Keratinocyte (primary cell): ENCODE data around the gene PTPRN2. TPM values are rescaled to one million over a fixed set of nuclear protein-coding genes. Genes with fewer than 3 reads are reported as not detected.
"Not testable (repeated sequence)": the region's sequence is repeated elsewhere in the genome, so short reads cannot be mapped to it uniquely, and the experiment has no call there.

ENCODE experiments used
- DNase-seq: peaks from one replicate; pipeline ENCODE4 v3.0.0-alpha.2; 2011; ENCODE audit warnings: low read depth, missing footprints, low spot score
- FAIRE-seq: peaks from 2 replicates; lab custom pipeline; 2011; peaks lifted over from hg19 to GRCh38; lab: Jason Lieb, UNC
- H2AFZ ChIP-seq: 2 replicates; pipeline ENCODE4 v1.6.0; 2012; ENCODE audit warnings: low read length, control low read depth, inconsistent platforms; ENCODE audit not compliant: control insufficient read depth
- H3K27ac ChIP-seq: 2 replicates; pipeline ENCODE4 v1.5.1; 2011; ENCODE audit warnings: low read length; ENCODE audit not compliant: control insufficient read depth, insufficient read depth
- H3K27me3 ChIP-seq: 3 replicates; pipeline ENCODE4 v1.6.0; 2011; ENCODE audit warnings: low read length; ENCODE audit not compliant: control insufficient read depth, insufficient read depth; ENCODE audit errors: extremely low read depth
- H3K36me3 ChIP-seq, 2 experiments: 2 replicates in 1 of 2; 3 replicates in 1 of 2; pipeline ENCODE4 v1.5.1; 2011; ENCODE audit warnings: low read length in 2 of 2, mild to moderate bottlenecking in 1 of 2; ENCODE audit not compliant: control insufficient read depth in 2 of 2, insufficient read depth in 2 of 2; ENCODE audit errors: extremely low read depth in 1 of 2
- H3K4me1 ChIP-seq: 3 replicates; pipeline ENCODE4 v1.5.1; 2011; ENCODE audit warnings: low read length; ENCODE audit not compliant: control insufficient read depth, insufficient read depth; ENCODE audit errors: extremely low read depth
- H3K4me2 ChIP-seq: 3 replicates; pipeline ENCODE4 v1.6.0; 2011; ENCODE audit warnings: low read depth, low read length; ENCODE audit not compliant: control insufficient read depth, insufficient read depth; ENCODE audit errors: extremely low read depth
- H3K4me3 ChIP-seq, 3 experiments: fragments of 200-600 bp in 1 of 3; sonication (generic) in 1 of 3; 2 replicates in 2 of 3; 3 replicates in 1 of 3; pipeline ENCODE4 v1.5.1; 2011 to 2016; ENCODE audit warnings: low read length in 3 of 3, mild to moderate bottlenecking in 3 of 3, control low read depth in 2 of 3, inconsistent platforms in 1 of 3, low read depth in 1 of 3, mixed read lengths in 1 of 3, mixed run types in 1 of 3, moderate library complexity in 1 of 3; ENCODE audit not compliant: control insufficient read depth in 2 of 3, insufficient read depth in 2 of 3; ENCODE audit errors: extremely low read depth in 1 of 3
- H3K79me2 ChIP-seq: 2 replicates; pipeline ENCODE4 v1.6.0; 2012; ENCODE audit warnings: low read length; ENCODE audit not compliant: control insufficient read depth, insufficient read depth
- H3K9ac ChIP-seq: 3 replicates; pipeline ENCODE4 v1.6.0; 2011; ENCODE audit warnings: low read length; ENCODE audit not compliant: control insufficient read depth, insufficient read depth; ENCODE audit errors: extremely low read depth
- H3K9me1 ChIP-seq: 3 replicates; pipeline ENCODE4 v1.6.0; 2011; ENCODE audit warnings: low read length; ENCODE audit not compliant: control insufficient read depth, insufficient read depth; ENCODE audit errors: extremely low read depth
- H3K9me3 ChIP-seq: 2 replicates; pipeline ENCODE4 v1.5.1; 2012; ENCODE audit warnings: low read depth, low read length; ENCODE audit not compliant: control insufficient read depth
- H4K20me1 ChIP-seq: 3 replicates; pipeline ENCODE4 v1.6.0; 2011; ENCODE audit warnings: low read length; ENCODE audit not compliant: control insufficient read depth, insufficient read depth; ENCODE audit errors: extremely low read depth
- CTCF ChIP-seq, 3 experiments: IDR thresholded peaks in 1 of 3; conservative IDR thresholded peaks in 1 of 3; optimal IDR thresholded peaks in 1 of 3; 2 replicates in 2 of 3; 3 replicates in 1 of 3; pipeline versions ENCODE3 to v1.5.1; 2011; ENCODE audit warnings: low read length in 3 of 3, mild to moderate bottlenecking in 3 of 3, moderate library complexity in 2 of 3, control low read depth in 1 of 3, inconsistent platforms in 1 of 3; ENCODE audit not compliant: insufficient read depth in 2 of 3; ENCODE audit errors: extremely low read depth in 1 of 3
- EZH2 ChIP-seq: IDR thresholded peaks from one replicate; pipeline ENCODE4 v1.6.1; 2012; ENCODE audit warnings: inconsistent platforms, mild to moderate bottlenecking, low read length, moderate library complexity
- dilution Hi-C: fragments of 300-500 bp; cut with MboI; formaldehyde crosslinking; loops from one replicate; pipeline ENCODE4 v1.7.0; 2020; ENCODE audit warnings: low sequenced_read_pairs; ENCODE audit not compliant: extremely low pct_ligation_motif_present
- polyA plus RNA-seq, 5 experiments: library from polyadenylated mRNA; depleted of rRNA in 3 of 5; stranded (reverse) in 3 of 5; stranded (forward) in 1 of 5; unstranded in 1 of 5; fragments of >200 nt; gene quantifications; 1 replicate in 1 of 5; 2 replicates in 3 of 5; 3 replicates in 1 of 5; pipeline versions ENCODE4 v1.2.1 to v1.2.3, GENCODE V29; 2011 to 2012; ENCODE audit warnings: missing spikeins in 2 of 5, low read depth in 1 of 5, low replicate concordance in 1 of 5

Gene PTPRN2
- polyA plus RNA-seq, 1 donor (not counting 4 experiments of a cell fraction or from before 2014, with no cell fraction given), result not detected

- no peaks in the 10 kb centered on the region for H3K4me1 ChIP-seq
- H3K27ac ChIP-seq, result no peak overlapping the region
- no peaks in the 10 kb centered on the region for H3K9me1 ChIP-seq
- DNase-seq (no peak), FAIRE-seq (no peak)
- H2AFZ ChIP-seq, result no peak overlapping the region
- H3K9ac ChIP-seq, result no peak overlapping the region
- TF ChIP-seq EZH2 (no peak), CTCF (optimal IDR thresholded peaks at IDR 0.05 in 1 of 3, IDR thresholded peaks at IDR 0.05 in 1 of 3, conservative IDR thresholded peaks at IDR 0.05 in 1 of 3; ENCODE audit: extremely low read depth in 1 of 3, insufficient read depth in 2 of 3, low read length in 3 of 3) (no peak)
- H3K36me3 ChIP-seq, result no peaks in the 10 kb centered on the region
- peaks cover 9% of the 10 kb centered on the region for H3K9me3 ChIP-seq
- H4K20me1 ChIP-seq, result no peaks in the 10 kb centered on the region
- H3K4me3 ChIP-seq, result no peak overlapping the region
- H3K79me2 ChIP-seq, result no peaks in the 10 kb centered on the region
- H3K27me3 ChIP-seq, result no peaks in the 10 kb centered on the region
- dilution Hi-C loops, result no loop called here
- H3K4me2 ChIP-seq, result no peak overlapping the region
Observed at GRCh38 chr7:158536871-158537515, 50.6 kb downstream of the PTPRN2 start.

GRCh38 chr7:158535079-158535478 lies 52.5 kb downstream of the PTPRN2 start:
- H3K4me3 ChIP-seq, result no peak overlapping the region
- peaks cover 7% of the 10 kb centered on the region for H3K9me3 ChIP-seq
- no peak overlapping the region for H3K4me2 ChIP-seq
- no peak overlapping the region for H2AFZ ChIP-seq
- H3K27ac ChIP-seq, result no peak overlapping the region
- H3K27me3 ChIP-seq, result no peaks in the 10 kb centered on the region
- dilution Hi-C loops, result no loop called here
- no peak overlapping the region for H3K9ac ChIP-seq
- H3K4me1 ChIP-seq, result no peaks in the 10 kb centered on the region
- DNase-seq (no peak), FAIRE-seq (no peak)
- H3K9me1 ChIP-seq, result no peaks in the 10 kb centered on the region
- no peaks in the 10 kb centered on the region for H3K79me2 ChIP-seq
- H4K20me1 ChIP-seq, result no peaks in the 10 kb centered on the region
- no peak for TF ChIP-seq EZH2
- H3K36me3 ChIP-seq, result no peaks in the 10 kb centered on the region

GRCh38 chr7:158534598-158534997 lies 53.0 kb downstream of the PTPRN2 start:
- H3K9me3 ChIP-seq, result peaks cover 7% of the 10 kb centered on the region
- no peak overlapping the region for H2AFZ ChIP-seq
- no peaks in the 10 kb centered on the region for H3K79me2 ChIP-seq
- FAIRE-seq, result no peak
- dilution Hi-C loops, result no loop called here
- no peaks in the 10 kb centered on the region for H3K36me3 ChIP-seq
- H3K9ac ChIP-seq, result no peak overlapping the region
- H3K27ac ChIP-seq, result no peak overlapping the region
- H3K4me1 ChIP-seq, result no peaks in the 10 kb centered on the region
- H3K4me3 ChIP-seq, result no peak overlapping the region
- no peaks in the 10 kb centered on the region for H4K20me1 ChIP-seq
- no peaks in the 10 kb centered on the region for H3K27me3 ChIP-seq
- H3K9me1 ChIP-seq, result no peaks in the 10 kb centered on the region
- no peak overlapping the region for H3K4me2 ChIP-seq
- TF ChIP-seq EZH2, result no peak
- TF ChIP-seq CTCF (optimal IDR thresholded peaks at IDR 0.05 in 1 of 3, IDR thresholded peaks at IDR 0.05 in 1 of 3, conservative IDR thresholded peaks at IDR 0.05 in 1 of 3; ENCODE audit: extremely low read depth in 1 of 3, insufficient read depth in 2 of 3, low read length in 3 of 3), result no peak
- no peak for DNase-seq

- H3K79me2 ChIP-seq, H2AFZ ChIP-seq, H3K27ac ChIP-seq, H3K4me3 ChIP-seq, DNase-seq, H3K9ac ChIP-seq, H3K4me2 ChIP-seq, H3K36me3 ChIP-seq, FAIRE-seq, H3K9me3 ChIP-seq, H3K9me1 ChIP-seq, dilution Hi-C loops, H3K4me1 ChIP-seq, H4K20me1 ChIP-seq, H3K27me3 ChIP-seq: not testable (repeated sequence)
Observed at GRCh38 chr7:158534134-158534515, 53.5 kb downstream of the PTPRN2 start.
